Measurements from ENCODE around the gene CPT1A.

CPT1A gene

GRCh38 chr11:68727783-68728182, 113.9 kb downstream of the CPT1A start:
- TF ChIP-seq CTCF (IDR thresholded peaks at IDR 0.05; ENCODE audit: insufficient read depth, missing control alignments), result no peak
- DNase-seq (ENCODE audit: insufficient read length, low spot score) (no peak), FAIRE-seq (no peak)

GRCh38 chr11:68724293-68724692, 117.4 kb downstream of the CPT1A start:
- TF ChIP-seq CTCF (IDR thresholded peaks at IDR 0.05; ENCODE audit: insufficient read depth, missing control alignments), result no peak
- DNase-seq (ENCODE audit: insufficient read length, low spot score) (no peak), FAIRE-seq (no peak)

- DNase-seq (ENCODE audit: insufficient read length, low spot score) (no peak), FAIRE-seq (no peak)
- TF ChIP-seq CTCF (IDR thresholded peaks at IDR 0.05; ENCODE audit: insufficient read depth, missing control alignments), result no peak
These were observed 119.6 kb downstream of the CPT1A start for GRCh38 chr11:68722143-68722542.

GRCh38 chr11:68721075-68721474, 120.6 kb downstream of the CPT1A start:
- no peak for TF ChIP-seq CTCF (IDR thresholded peaks at IDR 0.05; ENCODE audit: insufficient read depth, missing control alignments)
- DNase-seq (ENCODE audit: insufficient read length, low spot score) (no peak), FAIRE-seq (no peak)

GRCh38 chr11:68715456-68716122, 126.1 kb downstream of the CPT1A start:
- TF ChIP-seq CTCF (IDR thresholded peaks at IDR 0.05; ENCODE audit: insufficient read depth, missing control alignments), result no peak
- no peak for DNase-seq (ENCODE audit: insufficient read length, low spot score)
- no peak for FAIRE-seq

GRCh38 chr11:68714060-68714856, 127.5 kb downstream of the CPT1A start:
- no peak for TF ChIP-seq CTCF (IDR thresholded peaks at IDR 0.05; ENCODE audit: insufficient read depth, missing control alignments)
- FAIRE-seq (no peak), DNase-seq (ENCODE audit: insufficient read length, low spot score) (no peak)

- no peak for FAIRE-seq
- DNase-seq (ENCODE audit: insufficient read length, low spot score), result no peak
- TF ChIP-seq CTCF (IDR thresholded peaks at IDR 0.05; ENCODE audit: insufficient read depth, missing control alignments), result no peak
These were observed 130.6 kb downstream of the CPT1A start for GRCh38 chr11:68711114-68711513.
